Middle frontal gyrus (tissue), 1 donor: ENCODE measurements around the gene EVL.
"Not testable (repeated sequence)": the region's sequence is repeated elsewhere in the genome, so short reads cannot be mapped to it uniquely, and the experiment has no call there.

Experiments
- DNase-seq: peaks from one replicate; pipeline ENCODE4 v3.0.0-alpha.2; 2015; ENCODE audit warnings: low spot score; ENCODE audit errors: extremely low spot score

EVL gene

DNA sequence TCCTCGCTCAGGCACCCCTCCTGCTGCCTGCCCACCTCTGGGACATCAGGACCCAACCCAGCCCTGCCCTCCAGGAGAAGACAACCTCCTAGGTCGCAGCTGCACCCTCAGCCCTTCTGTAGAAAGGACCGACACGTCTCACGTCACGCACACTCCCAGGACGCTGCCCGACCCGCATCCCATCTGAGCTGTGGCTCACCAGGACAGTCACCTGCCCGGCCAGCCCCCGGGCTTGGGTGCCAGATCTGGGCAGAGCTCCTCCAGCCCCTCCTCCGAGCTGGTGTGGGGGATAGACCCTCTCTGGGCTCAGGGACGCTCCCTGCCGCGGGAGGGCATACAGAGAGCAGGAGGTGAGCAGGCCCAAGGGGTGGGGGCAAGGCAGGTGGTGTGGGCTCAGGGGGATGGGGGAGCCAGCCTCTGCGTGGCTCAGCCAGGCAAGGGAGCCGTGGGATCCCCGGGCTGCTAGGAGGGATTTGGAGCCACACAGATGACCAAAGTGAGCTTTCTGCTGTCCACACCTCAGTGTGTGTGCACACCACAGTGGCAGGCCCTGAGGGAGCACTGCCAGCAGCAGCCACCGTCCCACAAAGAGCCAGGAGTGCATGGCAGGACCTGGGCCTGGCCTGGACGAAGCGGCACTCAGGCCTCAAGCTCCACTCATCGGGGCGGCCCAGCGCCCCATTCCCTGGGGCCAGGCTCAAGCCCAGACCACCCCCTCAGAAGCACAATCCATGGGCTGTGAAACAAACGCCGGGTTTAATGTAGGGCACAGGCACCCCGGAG, 80.7 kb downstream of the EVL start:
- no peak for DNase-seq

- no peak for DNase-seq
Measured at GRCh38 chr14:100146531-100147091, 81.4 kb downstream of the EVL start.

GRCh38 chr14:100147181-100147631, 82.0 kb downstream of the EVL start:
- DNase-seq = no peak

GRCh38 chr14:100147691-100148464, 82.7 kb downstream of the EVL start:
- DNase-seq = no peak

DNA sequence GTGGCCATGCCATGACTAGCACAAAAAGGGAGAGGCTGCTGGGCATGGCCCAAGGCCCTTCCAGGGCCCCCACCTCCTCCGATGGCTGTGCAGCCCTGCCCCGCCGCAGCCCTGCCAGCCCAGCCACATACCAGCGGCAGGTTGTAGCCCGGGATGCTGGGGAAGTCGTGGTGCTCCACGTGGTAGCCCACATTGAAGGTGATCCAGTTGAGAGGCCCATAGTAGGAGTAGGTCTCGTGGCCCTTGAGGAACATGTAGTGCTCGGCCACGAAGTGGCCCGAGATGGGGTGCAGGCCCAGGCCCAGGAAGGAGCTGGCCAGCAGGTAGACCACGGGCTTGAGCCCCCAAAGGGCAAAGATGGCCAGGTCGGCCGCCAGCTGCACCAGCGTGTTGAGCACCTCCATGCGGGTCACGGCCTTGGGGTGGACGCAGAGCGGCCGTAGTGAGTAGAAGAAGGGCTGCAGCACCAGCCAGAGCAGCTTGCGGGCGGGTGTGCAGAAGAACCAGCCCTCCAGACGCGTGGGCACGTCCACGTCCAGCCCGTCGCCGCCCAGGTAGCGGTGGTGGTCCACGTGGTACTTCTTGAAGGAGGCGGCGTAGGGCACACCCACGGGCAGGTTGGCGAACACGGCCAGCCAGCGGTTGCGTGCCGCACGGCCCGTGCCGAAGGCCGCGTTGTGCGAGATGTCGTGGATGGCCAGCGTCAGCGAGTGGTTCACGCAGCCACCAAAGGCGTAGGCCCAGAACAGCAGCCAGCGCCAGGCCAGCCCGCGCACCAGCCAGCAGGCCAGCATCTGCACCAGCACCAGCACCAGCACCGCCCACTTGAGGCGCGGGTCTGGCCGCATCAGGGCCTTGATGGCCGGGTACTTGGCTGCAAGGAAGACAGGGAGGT, 83.9 kb downstream of the EVL start:
- no peak for DNase-seq

GRCh38 chr14:100149851-100150611, 84.8 kb downstream of the EVL start:
- DNase-seq = no peak

GRCh38 chr14:100150932-100151587, 85.8 kb downstream of the EVL start:
- no peak for DNase-seq

GRCh38 chr14:100152091-100152490, 86.9 kb downstream of the EVL start:
- DNase-seq = no peak

DNA sequence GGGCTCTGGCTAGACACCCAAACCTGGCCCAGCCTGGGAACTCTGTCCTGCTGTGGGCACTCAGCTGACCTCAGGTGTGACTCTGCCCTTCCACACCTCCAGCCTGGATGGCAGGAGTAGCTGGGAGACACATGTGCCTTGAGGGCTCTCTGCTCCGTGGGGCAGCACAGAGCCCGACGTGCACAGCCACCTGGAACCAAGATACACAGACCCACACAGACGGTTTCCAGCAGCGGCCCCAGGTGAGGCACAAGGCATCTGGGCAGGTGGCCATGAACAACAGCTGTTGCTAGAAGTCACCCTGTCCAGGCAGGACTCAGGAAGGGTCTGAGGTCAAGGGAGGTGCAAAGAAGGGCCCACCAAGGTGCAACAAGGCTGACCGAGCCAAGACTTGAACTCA, 88.3 kb downstream of the EVL start:
- no peak for DNase-seq

- DNase-seq = no peak
Measured at GRCh38 chr14:100155049-100155621, 89.9 kb downstream of the EVL start.

DNA sequence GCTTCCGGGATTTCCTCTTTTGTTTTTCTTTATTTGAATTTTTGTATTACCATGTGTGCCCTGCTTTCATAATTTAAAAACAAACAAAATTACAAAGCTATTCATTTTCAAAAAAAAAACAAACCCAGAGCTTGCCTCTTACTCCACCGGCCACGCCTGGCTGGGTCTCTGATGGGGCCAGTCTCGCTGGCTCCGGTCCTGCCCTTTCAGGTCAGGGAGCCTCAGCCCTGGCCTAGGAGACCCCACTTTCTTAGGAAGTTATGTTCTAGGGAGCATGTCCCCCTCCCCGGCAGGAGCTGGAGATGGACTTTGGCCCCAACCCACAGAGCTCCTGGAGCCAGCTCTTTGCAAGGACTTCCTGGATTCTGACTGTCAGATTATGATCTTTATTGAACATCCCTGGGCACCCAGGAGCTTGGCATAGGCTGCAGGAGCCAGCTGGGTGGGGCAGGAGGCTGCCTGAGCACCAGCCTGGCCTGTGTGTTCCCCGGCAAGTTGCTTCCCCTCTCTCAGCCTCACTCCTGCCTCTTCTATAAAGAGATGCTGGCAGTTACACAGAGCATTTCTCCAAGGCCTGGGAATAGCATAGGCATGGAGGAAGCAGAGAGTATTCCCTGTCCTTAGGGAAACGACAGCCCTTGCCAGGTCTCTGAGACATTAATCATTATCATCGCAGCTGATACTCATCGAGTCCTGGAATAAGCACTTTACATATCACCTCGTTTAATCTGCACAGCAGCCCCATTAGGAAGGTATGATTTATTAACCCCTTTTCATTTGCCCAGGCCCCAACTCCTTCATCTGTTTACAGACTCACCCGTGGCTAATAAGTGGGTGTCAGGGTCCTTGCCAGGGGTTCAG, 90.8 kb downstream of the EVL start:
- no peak for DNase-seq

- no peak for DNase-seq
Measured at GRCh38 chr14:100156776-100157175, 91.6 kb downstream of the EVL start.

DNA sequence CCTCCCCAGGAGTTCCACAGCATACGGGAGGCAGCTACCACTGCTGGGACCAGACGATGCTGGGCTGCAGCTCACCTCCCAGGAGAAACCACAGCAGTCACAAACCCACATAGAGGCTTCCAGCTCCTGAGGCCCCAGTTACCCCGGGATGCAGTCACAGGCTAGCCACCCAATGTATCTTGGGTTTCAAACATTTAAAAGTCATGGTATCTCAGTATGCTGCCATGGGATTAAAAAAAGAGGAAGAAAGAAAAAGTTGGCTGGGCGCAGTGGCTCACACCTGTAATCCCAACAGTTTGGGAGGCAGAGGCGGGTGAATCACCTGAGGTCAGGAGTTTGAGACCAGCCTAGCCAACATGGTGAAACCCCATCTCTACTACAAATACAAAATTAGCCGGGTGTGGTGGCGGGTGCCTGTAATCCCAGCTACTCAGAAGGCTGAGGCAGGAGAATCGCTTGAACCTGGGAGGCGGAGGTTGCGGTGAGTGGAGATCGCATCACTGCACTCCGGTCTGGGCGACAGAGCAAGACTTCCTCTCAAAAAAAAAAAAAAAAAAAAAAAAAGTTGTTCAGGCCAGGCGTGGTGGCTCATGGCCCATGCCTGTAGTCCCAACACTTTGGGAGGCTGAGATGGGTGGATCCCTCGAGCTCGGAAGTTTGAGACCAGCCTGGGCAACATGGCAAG, 92.5 kb downstream of the EVL start:
- DNase-seq = not testable (repeated sequence)

DNA sequence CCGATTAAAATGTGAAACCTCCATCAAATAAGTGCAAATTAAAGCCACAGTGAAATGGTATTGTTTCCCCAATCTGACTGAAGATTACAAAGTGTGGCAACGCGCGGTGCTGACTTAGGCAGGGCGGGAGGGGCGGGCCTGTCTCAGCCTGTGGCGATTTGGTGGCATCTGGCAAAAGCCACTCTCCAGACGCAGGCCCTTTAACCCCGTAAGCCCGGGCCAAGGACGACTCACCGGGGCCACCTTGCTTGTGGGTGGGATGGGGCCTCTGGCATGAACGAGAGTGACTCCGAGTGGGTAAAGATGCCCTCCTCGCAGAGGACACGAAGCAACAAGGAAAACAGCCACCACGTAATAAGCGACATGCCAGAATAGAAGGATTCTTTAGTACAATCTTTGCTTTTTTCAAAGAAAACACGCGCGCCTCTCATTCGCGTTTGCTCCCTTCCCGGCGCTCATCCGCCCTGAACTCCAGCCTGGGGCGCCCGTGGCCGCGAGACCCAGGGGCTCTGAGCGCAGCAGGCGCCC, 93.4 kb downstream of the EVL start:
- DNase-seq = no peak

DNA sequence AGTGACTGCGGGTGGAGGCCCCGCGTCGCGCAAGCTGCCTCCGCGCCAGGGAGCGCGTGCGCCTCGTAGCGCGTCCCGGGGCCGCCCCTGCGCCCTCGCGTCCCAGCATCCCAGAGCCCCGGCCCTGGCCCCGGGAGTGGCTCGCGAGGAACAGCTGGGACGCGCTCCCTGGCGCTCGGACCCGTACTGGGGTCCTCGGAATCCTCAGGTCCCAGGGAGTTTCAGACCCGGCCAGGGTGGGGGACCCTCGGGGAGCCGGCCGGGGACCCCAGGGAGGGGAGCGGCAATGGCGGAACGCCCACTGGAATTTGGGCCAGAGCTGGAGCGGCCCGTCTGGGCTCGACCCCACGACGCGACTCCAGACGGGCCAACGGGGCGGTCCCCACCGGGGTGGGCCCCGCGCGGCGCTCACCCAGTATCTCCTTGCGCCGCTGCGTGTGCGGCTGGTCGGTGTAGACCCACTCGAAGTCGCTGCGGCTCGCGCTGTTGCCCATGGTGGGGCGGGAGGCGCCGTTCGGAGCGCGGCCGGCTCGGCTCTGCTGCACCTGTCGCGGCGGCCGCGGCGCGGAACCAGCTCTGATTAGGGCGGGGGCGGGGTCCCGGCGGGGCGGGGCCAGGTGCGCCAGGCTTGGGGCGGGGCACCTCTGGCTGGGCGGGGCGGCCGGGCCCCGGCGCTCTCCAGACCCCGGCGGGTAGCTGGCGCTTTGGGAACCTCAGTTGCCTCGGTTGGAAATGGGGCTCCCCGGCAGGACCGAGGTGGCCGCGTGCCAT, 94.1 kb downstream of the EVL start, which contains the start of gene DEGS2:
Gene DEGS2, minus strand, starts transcription at position 552 of the 771 bp plus-strand sequence. Its CDS starts 58 bp downstream, at position 494.
- DNase-seq = no peak

GRCh38 chr14:100159865-100160533, 94.8 kb downstream of the EVL start:
- no peak for DNase-seq
